Measurements from ENCODE around the gene PEAR1. TPM values are rescaled to one million over a fixed set of nuclear protein-coding genes. Genes with fewer than 3 reads are reported as not detected.

PEAR1 gene
- total RNA-seq, 1 donor from 2014 or later = 14.8 TPM

- Histone ChIP-seq H3K4me3 (no peak overlapping the region), H3K4me1 (peaks cover 29% of the 10 kb centered on the region), H3K9me3 (no peaks in the 10 kb centered on the region), H3K36me3 (no peaks in the 10 kb centered on the region), H3K27me3 (ENCODE audit: low read depth) (peaks cover 64% of the 10 kb centered on the region), H3K27ac (no peak overlapping the region)
- no peak for TF ChIP-seq CTCF (IDR thresholded peaks at IDR 0.05)
- ATAC-seq = no peak
- DNase-seq = no peak
- intact Hi-C loops (cut with DNase I) = no loop called here
These were observed 36.0 kb upstream of the PEAR1 start for GRCh38 chr1:156857532-156857931.

GRCh38 chr1:156858555-156858956 lies 35.0 kb upstream of the PEAR1 start:
- peaks cover 70% of the 10 kb centered on the region for H3K27me3 ChIP-seq (ENCODE audit: low read depth)
- ATAC-seq (no peak), DNase-seq (no peak)
- no peak overlapping the region for H3K27ac ChIP-seq
- H3K4me3 ChIP-seq = peak overlapping the region; percentile 39
- H3K36me3 ChIP-seq = no peaks in the 10 kb centered on the region
- TF ChIP-seq CTCF (IDR thresholded peaks at IDR 0.05) = no peak
- intact Hi-C loops (cut with DNase I) = no loop called here
- H3K9me3 ChIP-seq = no peaks in the 10 kb centered on the region
- peaks cover 29% of the 10 kb centered on the region for H3K4me1 ChIP-seq

- H3K27ac ChIP-seq = no peak within 1 kb of the TSS
- no peak for DNase-seq
- peaks cover 70% of the 10 kb centered on the region for H3K27me3 ChIP-seq (ENCODE audit: low read depth)
These were observed 34.5 kb upstream of the PEAR1 start, which contains the start of gene INSRR for GRCh38 chr1:156858959-156859522. Gene INSRR, minus strand, starts transcription at chr1:156859117. Its CDS starts 496 bp downstream, at chr1:156858621.

GRCh38 chr1:156859523-156860112 lies 33.9 kb upstream of the PEAR1 start:
- H3K9me3 ChIP-seq = no peaks in the 10 kb centered on the region
- ATAC-seq (peak; percentile 25 to 31), DNase-seq (no peak)
- no peaks in the 10 kb centered on the region for H3K36me3 ChIP-seq
- H3K4me3 ChIP-seq = peak overlapping the region; percentile 39
- intact Hi-C loops (cut with DNase I) = no loop called here
- H3K27me3 ChIP-seq (ENCODE audit: low read depth) = peaks cover 73% of the 10 kb centered on the region
- no peak for TF ChIP-seq CTCF (IDR thresholded peaks at IDR 0.05)
- H3K4me1 ChIP-seq = peaks cover 29% of the 10 kb centered on the region
- no peak overlapping the region for H3K27ac ChIP-seq

More at GRCh38 chr1:156858959-156859522, 34.5 kb upstream of the PEAR1 start, which contains the start of gene INSRR:
- Histone ChIP-seq H3K4me3 (peak within 1 kb of the TSS; percentile 39), H3K4me1 (peaks cover 29% of the 10 kb centered on the region), H3K36me3 (no peaks in the 10 kb centered on the region), H3K9me3 (no peaks in the 10 kb centered on the region)
- no peak for ATAC-seq
- no peak for TF ChIP-seq CTCF (IDR thresholded peaks at IDR 0.05)
- intact Hi-C loops (cut with DNase I) = no loop called here

GRCh38 chr1:156860113-156860627 lies 33.3 kb upstream of the PEAR1 start:
- peaks cover 29% of the 10 kb centered on the region for H3K4me1 ChIP-seq
- no peaks in the 10 kb centered on the region for H3K9me3 ChIP-seq
- peak overlapping the region; percentile 39 for H3K4me3 ChIP-seq
- intact Hi-C loops (cut with DNase I) = no loop called here
- H3K27me3 ChIP-seq (ENCODE audit: low read depth) = peaks cover 78% of the 10 kb centered on the region
- no peak for DNase-seq
- no peaks in the 10 kb centered on the region for H3K36me3 ChIP-seq
- ATAC-seq = peak; percentile 66 to 74
- H3K27ac ChIP-seq = no peak overlapping the region
- peak; percentile 72 for TF ChIP-seq CTCF (IDR thresholded peaks at IDR 0.05)

All from lower lobe of right lung (tissue), 2 donors.